ENCODE measurements around the gene MCF2L.

MCF2L gene

GRCh38 chr13:113139577-113139976 lies 170.6 kb downstream of the MCF2L start:
- no peak for DNase-seq

GRCh38 chr13:113140677-113141600 lies 171.9 kb downstream of the MCF2L start:
- DNase-seq, result no peak

- no peak for DNase-seq
Observed at GRCh38 chr13:113141601-113141970, 172.6 kb downstream of the MCF2L start.

- DNase-seq, result no peak
Observed at GRCh38 chr13:113142876-113143275, 173.9 kb downstream of the MCF2L start.

- no peak for DNase-seq
Observed at GRCh38 chr13:113143466-113144254, 174.6 kb downstream of the MCF2L start.

- DNase-seq, result no peak
Observed at GRCh38 chr13:113144255-113144629, 175.2 kb downstream of the MCF2L start.

GRCh38 chr13:113145496-113145895 lies 176.5 kb downstream of the MCF2L start:
- no peak for DNase-seq

GRCh38 chr13:113145911-113146598 lies 177.0 kb downstream of the MCF2L start:
- no peak for DNase-seq

GRCh38 chr13:113146750-113147149 lies 177.7 kb downstream of the MCF2L start:
- DNase-seq, result no peak

GRCh38 chr13:113147206-113147605 lies 178.2 kb downstream of the MCF2L start:
- DNase-seq, result no peak

- no peak for DNase-seq
Observed at GRCh38 chr13:113148407-113148806, 179.4 kb downstream of the MCF2L start.

- DNase-seq, result no peak
Observed at GRCh38 chr13:113148940-113149503, 180.0 kb downstream of the MCF2L start.

Measured in NCI-H345 (cell line).